Liver (tissue), 9 donors: ENCODE results near the gene HS6ST3. TPM values are rescaled to one million over a fixed set of nuclear protein-coding genes. Genes with fewer than 3 reads are reported as not detected.

Experiments
- DNase-seq: peaks from one replicate; pipeline ENCODE4 v3.0.0-alpha.2; 2017; ENCODE audit warnings: low spot score
- H3K27ac ChIP-seq, 2 donors: one replicate each; pipeline ENCODE4 v1.7.0; 2013; ENCODE audit warnings: inconsistent platforms in 2 of 2, low read length in 2 of 2, control low read depth in 1 of 2, low read depth in 1 of 2, mild to moderate bottlenecking in 1 of 2
- H3K27me3 ChIP-seq, 4 donors: one replicate each; pipeline versions ENCODE4 v1.6.1 to v1.7.0; 2013; ENCODE audit warnings: low read length in 3 of 4, inconsistent platforms in 1 of 4, mild to moderate bottlenecking in 1 of 4, moderate library complexity in 1 of 4; ENCODE audit not compliant: control insufficient read depth in 4 of 4, insufficient read depth in 4 of 4
- H3K36me3 ChIP-seq, 4 donors: one replicate each; pipeline versions ENCODE4 v1.6.1 to v1.7.0; 2013; ENCODE audit warnings: low read length in 3 of 4, mild to moderate bottlenecking in 3 of 4, low read depth in 1 of 4, moderate library complexity in 1 of 4; ENCODE audit not compliant: control insufficient read depth in 4 of 4, insufficient read depth in 3 of 4
- H3K4me1 ChIP-seq, 4 donors: one replicate each; pipeline versions ENCODE4 v1.6.1 to v1.7.0; 2013; ENCODE audit warnings: low read length in 3 of 4, mild to moderate bottlenecking in 3 of 4, moderate library complexity in 1 of 4; ENCODE audit not compliant: control insufficient read depth in 4 of 4, insufficient read depth in 4 of 4
- H3K4me3 ChIP-seq, 3 donors: one replicate each; pipeline versions ENCODE4 v1.6.1 to v1.7.0; 2013; ENCODE audit warnings: low read length in 3 of 3, control low read depth in 1 of 3, low read depth in 1 of 3, mild to moderate bottlenecking in 1 of 3
- H3K9ac ChIP-seq, 2 donors: one replicate each; pipeline ENCODE4 v1.7.0; 2013; ENCODE audit warnings: low read length in 2 of 2, mild to moderate bottlenecking in 2 of 2, moderate library complexity in 2 of 2, control low read depth in 1 of 2, low read depth in 1 of 2
- H3K9me3 ChIP-seq, 4 donors: one replicate each; pipeline versions ENCODE4 v1.6.1 to v1.7.0; 2013; ENCODE audit warnings: low read length in 3 of 4; ENCODE audit not compliant: control insufficient read depth in 4 of 4
- CTCF ChIP-seq: fragments of 150-350 bp; IDR thresholded peaks from 2 replicates; pipeline ENCODE4 v1.5.1; 2017; ENCODE audit warnings: improper control_type of control experiment, low read depth, low read length; ENCODE audit not compliant: missing input control
- FOXA2 ChIP-seq: IDR thresholded peaks from 2 replicates; pipeline ENCODE4 v1.6.1; 2016; ENCODE audit warnings: antibody characterized with exemption
- GABPA ChIP-seq, 2 donors: IDR thresholded peaks in 1 of 2; conservative IDR thresholded peaks in 1 of 2; 2 replicates each; pipeline ENCODE4 v1.6.1; 2016; ENCODE audit warnings: antibody characterized with exemption in 2 of 2, mild to moderate bottlenecking in 1 of 2, moderate library complexity in 1 of 2
- HNF4A ChIP-seq, 2 donors: conservative IDR thresholded peaks; 2 replicates each; pipeline ENCODE4 v1.6.1; 2016; ENCODE audit warnings: antibody characterized with exemption in 2 of 2, mild to moderate bottlenecking in 2 of 2
- HNF4G ChIP-seq: IDR thresholded peaks from 2 replicates; pipeline ENCODE4 v1.6.1; 2016; ENCODE audit warnings: antibody characterized with exemption
- JUND ChIP-seq, 2 donors: IDR thresholded peaks; 2 replicates each; pipeline ENCODE4 v1.6.1; 2016; ENCODE audit warnings: antibody characterized with exemption in 2 of 2
- MAX ChIP-seq: IDR thresholded peaks from 2 replicates; pipeline ENCODE4 v1.6.1; 2016; ENCODE audit warnings: antibody characterized with exemption
- RXRA ChIP-seq, 2 donors: IDR thresholded peaks; 2 replicates each; pipeline ENCODE4 v1.6.1; 2017 to 2018; ENCODE audit warnings: antibody characterized with exemption in 2 of 2, mild to moderate bottlenecking in 1 of 2
- TAF1 ChIP-seq: conservative IDR thresholded peaks from 2 replicates; pipeline ENCODE4 v1.6.1; 2016; ENCODE audit warnings: antibody characterized with exemption, mild to moderate bottlenecking
- YY1 ChIP-seq: IDR thresholded peaks from 2 replicates; pipeline ENCODE4 v1.6.1; 2016; ENCODE audit warnings: antibody characterized with exemption, mild to moderate bottlenecking
- WGBS: extraction: QIAGEN DNeasy Blood & Tissue Kit; methylation state at CpG from one replicate; pipeline ENCODE4 v1.1.7; 2013; 5-methylcytosine and 5-hydroxymethylcytosine counted together
- polyA plus RNA-seq, 2 donors: library from polyadenylated mRNA; stranded (reverse) in 1 of 2; unstranded in 1 of 2; fragments of 200-250 nt in 1 of 2; fragments of >200 nt in 1 of 2; fragmentation: Nextera tagmentation in 1 of 2; extraction: Ambion mirVana in 1 of 2; gene quantifications; one replicate each; pipeline versions ENCODE4 v1.2.1 to v1.2.3, GENCODE V29; 2013 to 2015
- total RNA-seq, 2 donors: library from RNA; depleted of rRNA; stranded (reverse); fragments of >200 nt; gene quantifications; one replicate each; pipeline ENCODE4 v1.2.3, GENCODE V29; 2014
- TF ChIP-seq, protein P1 (sequence below): IDR thresholded peaks from 2 replicates; pipeline ENCODE4 v1.6.1; 2016; ENCODE audit warnings: antibody characterized with exemption
- TF ChIP-seq, protein P2 (sequence below): IDR thresholded peaks from 2 replicates; pipeline ENCODE4 v1.6.1; 2016; ENCODE audit warnings: antibody characterized with exemption
- TF ChIP-seq, protein P3 (sequence below): IDR thresholded peaks from 2 replicates; pipeline ENCODE4 v1.6.1; 2016; ENCODE audit warnings: antibody characterized with exemption, mild to moderate bottlenecking
- donor health status: healthy.
- donor health status: healthy.
- donor health status: healthy.
- donor health status: healthy.
- donor health status: healthy.

The HS6ST3 gene
- total and polyA plus RNA-seq, 4 donors: under 0.01 TPM; not detected in 3

DNA sequence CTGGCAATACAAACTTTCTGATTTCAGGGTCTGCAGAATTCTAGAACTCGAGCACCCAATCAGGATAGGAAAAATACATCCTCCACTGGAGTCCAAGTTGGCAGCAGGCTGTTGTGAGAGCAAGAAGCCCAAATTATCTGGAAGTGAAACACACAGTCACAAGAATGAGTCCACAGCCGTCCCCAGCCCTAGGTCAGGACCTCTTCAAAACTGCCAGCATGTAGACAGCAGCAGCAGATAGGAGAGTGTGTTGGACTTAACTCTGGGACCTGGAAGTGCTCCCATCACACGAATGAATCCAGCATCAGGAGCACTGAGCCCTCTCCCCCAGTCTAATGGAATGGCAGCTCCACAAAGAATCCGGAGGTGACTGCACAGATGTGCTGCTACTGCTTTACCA, 483.7 kb downstream of the HS6ST3 start (continued):
- TF ChIP-seq, protein P1, sequence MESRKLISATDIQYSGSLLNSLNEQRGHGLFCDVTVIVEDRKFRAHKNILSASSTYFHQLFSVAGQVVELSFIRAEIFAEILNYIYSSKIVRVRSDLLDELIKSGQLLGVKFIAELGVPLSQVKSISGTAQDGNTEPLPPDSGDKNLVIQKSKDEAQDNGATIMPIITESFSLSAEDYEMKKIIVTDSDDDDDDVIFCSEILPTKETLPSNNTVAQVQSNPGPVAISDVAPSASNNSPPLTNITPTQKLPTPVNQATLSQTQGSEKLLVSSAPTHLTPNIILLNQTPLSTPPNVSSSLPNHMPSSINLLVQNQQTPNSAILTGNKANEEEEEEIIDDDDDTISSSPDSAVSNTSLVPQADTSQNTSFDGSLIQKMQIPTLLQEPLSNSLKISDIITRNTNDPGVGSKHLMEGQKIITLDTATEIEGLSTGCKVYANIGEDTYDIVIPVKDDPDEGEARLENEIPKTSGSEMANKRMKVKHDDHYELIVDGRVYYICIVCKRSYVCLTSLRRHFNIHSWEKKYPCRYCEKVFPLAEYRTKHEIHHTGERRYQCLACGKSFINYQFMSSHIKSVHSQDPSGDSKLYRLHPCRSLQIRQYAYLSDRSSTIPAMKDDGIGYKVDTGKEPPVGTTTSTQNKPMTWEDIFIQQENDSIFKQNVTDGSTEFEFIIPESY: no peak
- no peak for TF ChIP-seq TAF1
- TF ChIP-seq JUND (IDR thresholded peaks at IDR 0.05): no peak

DNA sequence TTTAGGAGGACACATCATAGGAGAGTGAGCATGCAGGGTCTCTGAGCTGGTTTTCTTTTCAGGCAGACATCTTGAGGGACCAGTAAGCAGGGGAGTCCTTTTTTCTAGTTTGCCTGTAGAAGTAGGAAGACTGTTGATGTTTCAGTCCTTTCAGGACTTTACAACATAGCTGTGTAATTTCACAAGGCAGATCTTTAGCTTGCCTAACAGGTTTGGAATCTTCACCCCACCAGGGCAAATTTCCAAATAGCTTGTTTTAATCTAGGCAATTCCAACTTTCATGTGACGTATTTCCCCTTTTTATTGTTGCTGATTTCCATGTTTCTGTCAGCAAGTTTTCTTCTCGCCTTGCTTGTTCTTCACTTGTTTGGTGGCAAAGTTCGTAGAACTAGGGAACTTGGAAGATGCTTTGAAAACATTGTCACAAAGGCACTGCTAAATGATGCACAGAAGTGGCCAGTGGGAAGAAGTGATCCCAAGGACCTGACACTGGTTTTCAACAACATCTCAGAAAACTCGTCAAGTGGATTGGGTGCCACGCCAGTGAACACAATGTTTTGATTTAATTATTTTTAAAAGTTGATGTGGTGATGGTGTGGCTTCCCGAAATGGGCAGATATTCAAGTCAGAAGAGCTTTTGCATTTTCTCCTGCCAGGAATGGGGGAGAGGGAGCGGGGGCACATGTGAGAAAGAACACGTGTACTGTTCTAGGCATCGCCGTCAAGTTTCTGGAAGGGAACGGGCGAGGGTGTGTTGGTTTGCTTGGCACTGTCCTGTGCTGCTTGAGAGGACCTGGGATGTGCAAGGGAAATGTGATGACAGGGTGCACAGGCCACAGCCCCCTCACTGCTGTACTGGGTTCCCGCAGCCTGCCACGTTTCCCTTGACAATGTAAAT, 485.8 kb downstream of the HS6ST3 start:
- no peaks in the 10 kb centered on the region for H3K9me3 ChIP-seq
- no peaks in the 10 kb centered on the region for H3K36me3 ChIP-seq
- H3K4me3 ChIP-seq: no peak overlapping the region
- H3K9ac ChIP-seq: no peak overlapping the region
- H3K27me3 ChIP-seq: no peaks in the 10 kb centered on the region
- TF ChIP-seq YY1: no peak
- 81% methylated on average over 14 of the region's 14 CpGs for WGBS
- no peaks in the 10 kb centered on the region for H3K4me1 ChIP-seq
- H3K27ac ChIP-seq: no peak overlapping the region
- no peak for DNase-seq

DNA sequence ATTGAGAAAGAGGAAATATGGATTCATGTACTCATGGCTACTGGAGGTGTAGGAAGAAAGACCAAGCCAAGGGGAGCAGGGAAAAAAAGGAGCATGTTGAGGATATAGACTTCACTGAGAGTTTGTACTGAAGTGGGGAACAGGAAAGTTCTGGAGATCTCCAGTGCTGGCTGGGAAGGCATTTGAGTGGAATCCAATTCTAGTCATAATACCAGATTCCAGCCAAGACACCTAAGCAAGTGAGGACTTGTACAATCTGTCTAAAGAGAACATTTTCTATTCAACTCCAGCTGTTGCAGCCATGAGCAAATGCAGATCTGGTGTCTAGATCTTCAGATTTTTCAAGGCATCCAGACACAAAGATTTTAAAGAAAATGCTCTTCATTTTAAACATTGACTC, 491.8 kb downstream of the HS6ST3 start:
- H3K27ac ChIP-seq: no peak overlapping the region
- TF ChIP-seq RXRA (IDR thresholded peaks at IDR 0.05) (no peak), CTCF (no peak), FOXA2 (no peak), GABPA (IDR thresholded peaks at IDR 0.05 in 1 of 2, conservative IDR thresholded peaks at IDR 0.05 in 1 of 2) (no peak), JUND (IDR thresholded peaks at IDR 0.05) (no peak), YY1 (no peak), HNF4G (no peak), MAX (no peak), HNF4A (conservative IDR thresholded peaks at IDR 0.05) (no peak)
- TF ChIP-seq, protein P1: no peak
- TF ChIP-seq, protein P2, sequence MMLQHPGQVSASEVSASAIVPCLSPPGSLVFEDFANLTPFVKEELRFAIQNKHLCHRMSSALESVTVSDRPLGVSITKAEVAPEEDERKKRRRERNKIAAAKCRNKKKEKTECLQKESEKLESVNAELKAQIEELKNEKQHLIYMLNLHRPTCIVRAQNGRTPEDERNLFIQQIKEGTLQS: no peak
- TF ChIP-seq, protein P3, sequence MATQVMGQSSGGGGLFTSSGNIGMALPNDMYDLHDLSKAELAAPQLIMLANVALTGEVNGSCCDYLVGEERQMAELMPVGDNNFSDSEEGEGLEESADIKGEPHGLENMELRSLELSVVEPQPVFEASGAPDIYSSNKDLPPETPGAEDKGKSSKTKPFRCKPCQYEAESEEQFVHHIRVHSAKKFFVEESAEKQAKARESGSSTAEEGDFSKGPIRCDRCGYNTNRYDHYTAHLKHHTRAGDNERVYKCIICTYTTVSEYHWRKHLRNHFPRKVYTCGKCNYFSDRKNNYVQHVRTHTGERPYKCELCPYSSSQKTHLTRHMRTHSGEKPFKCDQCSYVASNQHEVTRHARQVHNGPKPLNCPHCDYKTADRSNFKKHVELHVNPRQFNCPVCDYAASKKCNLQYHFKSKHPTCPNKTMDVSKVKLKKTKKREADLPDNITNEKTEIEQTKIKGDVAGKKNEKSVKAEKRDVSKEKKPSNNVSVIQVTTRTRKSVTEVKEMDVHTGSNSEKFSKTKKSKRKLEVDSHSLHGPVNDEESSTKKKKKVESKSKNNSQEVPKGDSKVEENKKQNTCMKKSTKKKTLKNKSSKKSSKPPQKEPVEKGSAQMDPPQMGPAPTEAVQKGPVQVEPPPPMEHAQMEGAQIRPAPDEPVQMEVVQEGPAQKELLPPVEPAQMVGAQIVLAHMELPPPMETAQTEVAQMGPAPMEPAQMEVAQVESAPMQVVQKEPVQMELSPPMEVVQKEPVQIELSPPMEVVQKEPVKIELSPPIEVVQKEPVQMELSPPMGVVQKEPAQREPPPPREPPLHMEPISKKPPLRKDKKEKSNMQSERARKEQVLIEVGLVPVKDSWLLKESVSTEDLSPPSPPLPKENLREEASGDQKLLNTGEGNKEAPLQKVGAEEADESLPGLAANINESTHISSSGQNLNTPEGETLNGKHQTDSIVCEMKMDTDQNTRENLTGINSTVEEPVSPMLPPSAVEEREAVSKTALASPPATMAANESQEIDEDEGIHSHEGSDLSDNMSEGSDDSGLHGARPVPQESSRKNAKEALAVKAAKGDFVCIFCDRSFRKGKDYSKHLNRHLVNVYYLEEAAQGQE: no peak
- no peaks in the 10 kb centered on the region for H3K27me3 ChIP-seq

More for the DNA sequence above, 491.8 kb downstream of the HS6ST3 start:
- DNase-seq: no peak
- Histone ChIP-seq H3K9me3 (no peaks in the 10 kb centered on the region), H3K4me3 (no peak overlapping the region), H3K9ac (no peak overlapping the region), H3K36me3 (no peaks in the 10 kb centered on the region), H3K4me1 (no peaks in the 10 kb centered on the region)
